Measurements from ENCODE around the gene CNN3. TPM values are rescaled to one million over a fixed set of nuclear protein-coding genes. Genes with fewer than 3 reads are reported as not detected.

Gene CNN3
- 4.2 TPM for polyA plus RNA-seq

DNA sequence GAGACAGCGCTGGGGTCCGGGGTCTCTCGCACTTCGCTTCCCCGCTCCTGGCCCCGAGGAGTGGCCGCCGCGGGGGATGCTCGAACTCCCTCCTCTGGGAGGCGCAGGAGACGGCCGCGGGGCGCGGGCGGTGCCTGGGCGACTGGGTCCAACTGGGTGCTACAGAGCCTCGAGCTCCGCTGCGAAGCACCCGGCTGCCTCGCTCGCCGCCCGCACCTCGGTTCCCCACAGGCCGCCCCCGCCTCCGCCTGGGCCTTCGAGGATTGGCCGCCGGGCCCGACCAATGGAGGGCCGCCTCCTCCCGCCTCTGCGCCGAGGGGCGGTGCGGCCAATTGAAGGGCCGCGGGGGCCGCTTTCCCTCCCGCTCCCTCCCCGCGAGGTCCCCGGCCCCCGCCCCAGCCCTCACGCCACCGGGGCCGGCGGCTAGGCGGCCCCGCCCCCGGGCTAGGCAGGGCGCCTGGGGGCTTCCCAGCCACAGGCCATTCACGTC lies at the start of gene CNN3:
Gene CNN3 (minus strand): TSS at position 196 of the 490 bp plus-strand sequence. CDS start 216 bp downstream, outside the sequence.
- Mint-ChIP-seq H3K27me3 (peaks cover 33% of the 10 kb centered on the region), H3K9me3 (no peaks in the 10 kb centered on the region), H3K4me1 (peaks cover 13 to 24% (median 20%) of the 10 kb centered on the region in 3 donors), H3K4me3 (peak within 1 kb of the TSS; percentile 85 to 96 (median 94)), H3K27ac (peak within 1 kb of the TSS; percentile 71 to 89 (median 76)), H3K36me3 (peaks cover 2% of the 10 kb centered on the region)

GRCh38 chr1:94974824-94975223 lies 47.9 kb upstream of the CNN3 start:
- peaks cover 2% of the 10 kb centered on the region for H3K36me3 Mint-ChIP-seq
- no peaks in the 10 kb centered on the region for H3K27me3 Mint-ChIP-seq
- H3K4me1 Mint-ChIP-seq: peaks cover 7 to 8% (median 7%) of the 10 kb centered on the region in 3 donors
- H3K27ac Mint-ChIP-seq: no peak overlapping the region
- no peaks in the 10 kb centered on the region for H3K9me3 Mint-ChIP-seq
- H3K4me3 Mint-ChIP-seq: no peak overlapping the region

DNA sequence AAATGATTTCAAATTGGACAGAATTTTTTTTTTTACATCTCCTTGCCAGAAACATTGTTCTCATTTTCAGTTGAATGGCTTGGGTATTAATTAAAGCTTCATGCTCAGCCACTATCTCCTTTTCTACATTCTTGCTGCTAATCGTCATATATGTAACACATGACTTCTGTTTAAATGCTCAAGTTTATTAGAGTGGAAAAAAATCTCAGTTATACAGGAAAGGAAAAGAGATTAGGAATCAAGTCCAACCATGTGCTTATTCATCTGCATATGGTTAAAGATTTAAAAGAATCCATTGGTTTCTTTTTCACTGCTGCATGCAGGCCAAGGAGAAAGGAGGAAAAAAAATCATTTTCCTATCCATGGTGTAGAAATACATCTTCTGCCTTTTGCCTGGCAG lies 47.3 kb upstream of the CNN3 start:
- Mint-ChIP-seq H3K4me3 (no peak overlapping the region), H3K27ac (no peak overlapping the region), H3K9me3 (no peaks in the 10 kb centered on the region), H3K27me3 (no peaks in the 10 kb centered on the region), H3K4me1 (peaks cover under 1 to 4% (median 2%) of the 10 kb centered on the region in 3 donors), H3K36me3 (peaks cover 2% of the 10 kb centered on the region)

GRCh38 chr1:94973309-94973922 lies 46.5 kb upstream of the CNN3 start:
- Mint-ChIP-seq H3K4me3 (no peak overlapping the region), H3K27me3 (no peaks in the 10 kb centered on the region), H3K4me1 (no peaks in the 10 kb centered on the region), H3K9me3 (no peaks in the 10 kb centered on the region), H3K36me3 (peaks cover 2% of the 10 kb centered on the region), H3K27ac (no peak overlapping the region)

DNA sequence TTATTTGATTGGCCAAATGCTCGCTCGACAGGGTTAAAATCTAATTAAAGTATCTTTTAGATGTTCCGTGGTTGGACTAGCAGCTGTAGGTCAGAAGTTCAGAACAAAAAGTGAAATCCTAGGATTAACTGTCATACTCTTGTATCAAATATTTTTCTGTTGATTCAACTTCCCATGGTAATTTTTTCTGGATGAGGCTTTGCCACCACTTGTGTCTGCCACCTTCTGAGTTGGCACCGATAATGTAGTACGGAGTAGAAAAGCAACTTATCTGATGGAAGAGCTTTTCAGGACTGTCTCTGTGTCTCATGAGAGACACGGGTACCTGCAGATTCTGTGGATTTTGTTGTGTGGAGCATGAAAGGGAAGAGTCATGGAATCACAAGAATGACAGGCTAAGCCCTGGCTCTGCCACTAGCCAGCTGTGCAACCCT lies 44.6 kb upstream of the CNN3 start:
- Mint-ChIP-seq H3K4me3 (no peak overlapping the region), H3K4me1 (peaks cover 0 to 4% (median 0%) of the 10 kb centered on the region in 3 donors), H3K9me3 (no peaks in the 10 kb centered on the region), H3K27me3 (no peaks in the 10 kb centered on the region), H3K36me3 (peaks cover 3% of the 10 kb centered on the region), H3K27ac (no peak overlapping the region)

DNA sequence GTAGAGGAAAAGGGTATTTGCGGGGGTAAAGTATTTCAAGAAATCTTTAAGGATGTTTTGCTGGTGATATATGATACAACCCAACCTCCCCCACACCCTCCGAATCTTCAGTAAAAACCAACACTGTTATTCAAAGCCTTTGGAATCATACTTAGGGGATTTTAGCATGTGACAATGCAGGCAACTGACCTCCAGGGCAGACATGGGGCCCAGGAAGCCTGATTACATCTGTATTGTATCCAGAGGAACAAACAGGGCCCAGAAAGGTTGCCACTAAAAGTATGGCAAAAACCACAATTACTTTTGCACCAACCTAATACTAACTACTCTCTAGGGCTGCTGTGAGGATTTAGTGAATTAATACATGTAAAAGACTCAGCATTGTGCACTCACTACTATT lies 43.9 kb upstream of the CNN3 start:
- Mint-ChIP-seq H3K4me1 (peaks cover 0 to 4% (median 0%) of the 10 kb centered on the region in 3 donors), H3K27me3 (no peaks in the 10 kb centered on the region), H3K36me3 (peaks cover 3% of the 10 kb centered on the region), H3K9me3 (no peaks in the 10 kb centered on the region), H3K4me3 (no peak overlapping the region), H3K27ac (no peak overlapping the region)

DNA sequence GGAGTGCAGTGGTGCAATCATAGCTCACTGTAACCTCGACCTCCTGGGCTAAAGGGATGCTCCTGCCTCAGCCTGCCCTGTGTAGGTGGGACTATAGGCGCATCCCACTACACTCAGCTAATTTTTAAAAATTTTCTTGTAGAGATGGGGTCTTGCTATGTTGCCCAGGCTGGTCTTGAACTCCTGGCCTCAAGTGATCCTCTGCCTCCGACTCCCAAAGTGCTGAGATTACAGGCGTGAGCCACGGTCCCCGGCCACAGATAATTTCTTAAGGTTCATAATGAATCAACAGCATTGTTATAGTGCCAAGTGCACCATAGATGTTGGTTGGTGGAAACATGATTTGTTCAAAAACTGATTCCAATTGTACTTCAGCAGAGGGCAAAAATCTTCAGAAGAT lies 42.2 kb upstream of the CNN3 start:
- Mint-ChIP-seq H3K4me3 (no peak overlapping the region), H3K27ac (no peak overlapping the region), H3K9me3 (no peaks in the 10 kb centered on the region), H3K36me3 (peaks cover 2% of the 10 kb centered on the region), H3K4me1 (peaks cover 0 to 4% (median 0%) of the 10 kb centered on the region in 3 donors), H3K27me3 (no peaks in the 10 kb centered on the region)

DNA sequence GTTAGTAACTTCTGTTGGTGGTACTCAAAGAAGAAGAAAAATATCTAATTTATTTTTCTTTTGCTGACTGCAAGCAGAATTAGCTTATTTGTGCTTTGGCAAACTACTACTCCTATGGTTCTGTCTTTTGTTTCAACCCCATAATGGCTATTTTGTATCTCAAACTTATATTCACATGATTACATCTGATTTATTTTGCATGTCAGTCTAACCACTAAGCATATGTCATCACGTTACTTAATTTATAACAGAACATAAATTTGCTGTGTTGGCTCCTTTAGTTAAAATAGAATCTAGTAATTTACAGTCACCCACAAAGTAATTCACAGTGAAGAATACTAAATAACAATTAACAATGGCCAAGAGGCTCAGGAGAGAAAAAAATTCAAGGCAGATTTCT lies 39.1 kb upstream of the CNN3 start:
- H3K4me1 Mint-ChIP-seq: peaks cover 10 to 17% (median 17%) of the 10 kb centered on the region in 3 donors
- H3K9me3 Mint-ChIP-seq: no peaks in the 10 kb centered on the region
- no peak overlapping the region for H3K27ac Mint-ChIP-seq
- H3K4me3 Mint-ChIP-seq: no peak overlapping the region
- peaks cover 2% of the 10 kb centered on the region for H3K36me3 Mint-ChIP-seq
- no peaks in the 10 kb centered on the region for H3K27me3 Mint-ChIP-seq

DNA sequence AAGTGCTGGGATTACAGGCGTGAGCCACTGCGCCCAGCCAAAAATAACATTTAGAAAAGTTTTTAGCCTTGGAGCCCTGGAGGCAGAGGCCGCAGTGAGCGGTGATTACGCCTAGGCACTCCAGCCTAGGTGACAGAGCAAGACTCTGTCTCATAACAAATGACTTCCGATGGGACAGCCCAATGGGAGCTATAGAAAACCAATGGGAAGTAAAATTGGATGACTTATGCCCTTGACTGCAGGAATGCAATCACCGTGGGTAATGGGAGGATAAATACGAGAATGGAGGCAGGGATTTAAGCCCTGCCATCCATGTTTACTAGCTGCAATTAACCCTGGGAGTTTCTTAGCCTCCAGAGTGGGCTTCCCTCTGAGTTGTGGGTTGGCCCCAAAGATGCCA lies 37.0 kb upstream of the CNN3 start:
- Mint-ChIP-seq H3K27me3 (no peaks in the 10 kb centered on the region), H3K4me3 (peak overlapping the region in 2 of 4 donors; percentile 23 to 76), H3K27ac (no peak overlapping the region), H3K4me1 (peaks cover 10 to 18% (median 17%) of the 10 kb centered on the region in 3 donors), H3K36me3 (peaks cover 2% of the 10 kb centered on the region), H3K9me3 (no peaks in the 10 kb centered on the region)

GRCh38 chr1:94962409-94963265 lies 35.7 kb upstream of the CNN3 start:
- no peaks in the 10 kb centered on the region for H3K27me3 Mint-ChIP-seq
- peak overlapping the region; percentile 3 to 71 (median 63) for H3K27ac Mint-ChIP-seq
- peaks cover 10 to 18% (median 17%) of the 10 kb centered on the region in 3 donors for H3K4me1 Mint-ChIP-seq
- no peaks in the 10 kb centered on the region for H3K9me3 Mint-ChIP-seq
- peak overlapping the region; percentile 75 to 95 (median 88) for H3K4me3 Mint-ChIP-seq
- peaks cover 1% of the 10 kb centered on the region for H3K36me3 Mint-ChIP-seq

DNA sequence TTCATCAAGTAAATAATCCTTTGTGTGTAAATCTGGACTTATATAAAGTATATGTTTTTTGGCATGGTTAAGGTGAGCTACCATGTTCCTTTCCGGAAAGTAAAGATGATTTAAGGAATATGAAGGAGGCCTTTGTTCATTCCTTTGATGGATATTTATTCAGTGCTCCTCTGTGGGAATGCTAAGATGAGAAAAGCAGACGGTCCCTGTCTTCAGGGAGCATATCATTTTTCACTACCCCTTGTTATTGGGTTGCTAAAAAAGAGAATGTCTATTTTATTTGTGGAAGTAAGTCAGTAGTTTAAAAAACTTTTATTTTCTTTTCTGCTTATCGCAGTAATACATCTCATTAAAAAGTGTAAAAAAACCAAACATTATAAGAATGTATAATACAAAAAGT lies 35.1 kb upstream of the CNN3 start:
- Mint-ChIP-seq H3K4me1 (peaks cover 6 to 18% (median 17%) of the 10 kb centered on the region in 3 donors), H3K27ac (no peak overlapping the region), H3K27me3 (no peaks in the 10 kb centered on the region), H3K4me3 (peak overlapping the region in 3 of 4 donors; percentile 28 to 94 (median 66)), H3K9me3 (no peaks in the 10 kb centered on the region), H3K36me3 (peaks cover 1% of the 10 kb centered on the region)

GRCh38 chr1:94961582-94961981 lies 34.7 kb upstream of the CNN3 start:
- H3K4me1 Mint-ChIP-seq: peaks cover 6 to 18% (median 17%) of the 10 kb centered on the region in 3 donors
- H3K27me3 Mint-ChIP-seq: no peaks in the 10 kb centered on the region
- H3K27ac Mint-ChIP-seq: no peak overlapping the region
- H3K36me3 Mint-ChIP-seq: peaks cover 1% of the 10 kb centered on the region
- H3K9me3 Mint-ChIP-seq: no peaks in the 10 kb centered on the region
- H3K4me3 Mint-ChIP-seq: peak overlapping the region in 2 of 4 donors; percentile 66 to 70

- H3K36me3 Mint-ChIP-seq: peaks cover 1% of the 10 kb centered on the region
- peaks cover 5 to 17% (median 15%) of the 10 kb centered on the region in 3 donors for H3K4me1 Mint-ChIP-seq
- H3K9me3 Mint-ChIP-seq: no peaks in the 10 kb centered on the region
- H3K27me3 Mint-ChIP-seq: no peaks in the 10 kb centered on the region
- no peak overlapping the region for H3K4me3 Mint-ChIP-seq
- H3K27ac Mint-ChIP-seq: no peak overlapping the region
Measured at GRCh38 chr1:94958081-94958480, 31.2 kb upstream of the CNN3 start.

- no peaks in the 10 kb centered on the region for H3K9me3 Mint-ChIP-seq
- peaks cover 0 to 2% (median 0%) of the 10 kb centered on the region in 3 donors for H3K4me1 Mint-ChIP-seq
- peaks cover 1% of the 10 kb centered on the region for H3K36me3 Mint-ChIP-seq
- no peaks in the 10 kb centered on the region for H3K27me3 Mint-ChIP-seq
- H3K4me3 Mint-ChIP-seq: no peak overlapping the region
- no peak overlapping the region for H3K27ac Mint-ChIP-seq
Measured at GRCh38 chr1:94955767-94956632, 29.1 kb upstream of the CNN3 start.

All from IgD-negative memory B cell (primary cell).